Vagina (tissue), 2 donors: Measurements from ENCODE around the gene MINDY4. TPM values are rescaled to one million over a fixed set of nuclear protein-coding genes. Genes with fewer than 3 reads are reported as not detected.

Experiments
- DNase-seq, 2 donors: peaks; one replicate each; pipeline ENCODE4 v3.0.0-alpha.2; 2017; ENCODE audit errors: extremely low spot score in 2 of 2
- H3K27ac ChIP-seq: fragments of 200-600 bp; sonication (generic); one replicate; pipeline ENCODE4 v1.5.1; 2019
- H3K27me3 ChIP-seq: fragments of 200-600 bp; sonication (generic); one replicate; pipeline ENCODE4 v1.5.1; 2019
- H3K36me3 ChIP-seq, 2 donors: fragments of 200-600 bp; sonication (generic); one replicate each; pipeline ENCODE4 v1.5.1; 2017 to 2019
- H3K4me1 ChIP-seq: fragments of 200-600 bp; sonication (generic); one replicate; pipeline ENCODE4 v1.5.1; 2019
- H3K4me3 ChIP-seq, 2 donors: fragments of 200-600 bp; sonication (generic); 1 replicate in 1 of 2; 2 replicates in 1 of 2; pipeline ENCODE4 v1.5.1; 2016 to 2019
- H3K9me3 ChIP-seq: fragments of 200-600 bp; sonication (generic); one replicate; pipeline ENCODE4 v1.5.1; 2019
- CTCF ChIP-seq, 3 experiments: fragments of 450-650 bp in 2 of 3; fragments of 200-600 bp in 1 of 3; sonication (generic) in 1 of 3; IDR thresholded peaks; one replicate each; pipeline ENCODE4 v1.5.1; 2017 to 2019; ENCODE audit warnings: antibody characterized with exemption in 3 of 3, mild to moderate bottlenecking in 2 of 3, moderate library complexity in 2 of 3
- POLR2A ChIP-seq, 2 donors: fragments of 450-650 bp; IDR thresholded peaks; one replicate each; pipeline ENCODE4 v1.6.1; 2017; ENCODE audit warnings: antibody characterized with exemption in 2 of 2, mild to moderate bottlenecking in 2 of 2, moderate library complexity in 2 of 2
- POLR2AphosphoS5 ChIP-seq, 2 donors: sonication (generic); formaldehyde crosslinking; IDR thresholded peaks; one replicate each; pipeline ENCODE4 v1.9.0; 2017; ENCODE audit warnings: antibody characterized with exemption in 2 of 2, mild to moderate bottlenecking in 2 of 2, low read depth in 1 of 2; ENCODE audit not compliant: insufficient read depth in 1 of 2
- intact Hi-C: fragments of 100-400 bp; cut with DNase I; formaldehyde crosslinking; loops from one replicate; pipeline ENCODE4 v1.15.1; 2023
- total RNA-seq: library from RNA; depleted of rRNA; stranded (reverse); fragments of >200 nt; gene quantifications from one replicate; pipeline ENCODE4 v1.2.3, GENCODE V29; 2016

MINDY4 gene
- total RNA-seq, 1 donor from 2014 or later: 10.3 TPM

- intact Hi-C loops: no loop called here
- TF ChIP-seq CTCF (IDR thresholded peaks at IDR 0.05): no peak
- Histone ChIP-seq H3K27ac (peak overlapping the region; percentile 65), H3K4me3 (no peak overlapping the region), H3K27me3 (no peaks in the 10 kb centered on the region), H3K4me1 (peaks cover 21% of the 10 kb centered on the region), H3K9me3 (no peaks in the 10 kb centered on the region), H3K36me3 (no peaks in the 10 kb centered on the region)
- DNase-seq: peak in 1 of 2 donors; percentile 76
Measured at GRCh38 chr7:30921540-30922401, 150.6 kb downstream of the MINDY4 start.

GRCh38 chr7:30922596-30922995, 151.4 kb downstream of the MINDY4 start:
- H3K4me1 ChIP-seq: peaks cover 21% of the 10 kb centered on the region
- H3K27me3 ChIP-seq: no peaks in the 10 kb centered on the region
- H3K27ac ChIP-seq: peak overlapping the region; percentile 65
- H3K9me3 ChIP-seq: no peaks in the 10 kb centered on the region
- intact Hi-C loops: no loop called here
- peak in 1 of 2 donors; percentile 70 for DNase-seq
- TF ChIP-seq POLR2A (IDR thresholded peaks at IDR 0.05) (no peak), POLR2AphosphoS5 (IDR thresholded peaks at IDR 0.05; ENCODE audit: insufficient read depth in 1 of 2, low read depth in 1 of 2) (no peak), CTCF (IDR thresholded peaks at IDR 0.05) (no peak)
- H3K4me3 ChIP-seq: no peak overlapping the region
- H3K36me3 ChIP-seq: no peaks in the 10 kb centered on the region

- DNase-seq: peak; percentile 72 to 93
- no peaks in the 10 kb centered on the region for H3K9me3 ChIP-seq
- peaks cover 21% of the 10 kb centered on the region for H3K4me1 ChIP-seq
- intact Hi-C loops: no loop called here
- no peaks in the 10 kb centered on the region for H3K36me3 ChIP-seq
- no peak for TF ChIP-seq POLR2AphosphoS5 (IDR thresholded peaks at IDR 0.05; ENCODE audit: insufficient read depth in 1 of 2, low read depth in 1 of 2)
- no peak for TF ChIP-seq CTCF (IDR thresholded peaks at IDR 0.05)
- no peak for TF ChIP-seq POLR2A (IDR thresholded peaks at IDR 0.05)
- H3K27ac ChIP-seq: peak overlapping the region; percentile 65
- no peaks in the 10 kb centered on the region for H3K27me3 ChIP-seq
- no peak overlapping the region for H3K4me3 ChIP-seq
Measured at GRCh38 chr7:30923009-30923773, 152.0 kb downstream of the MINDY4 start.

GRCh38 chr7:30923774-30924413, 152.7 kb downstream of the MINDY4 start:
- Histone ChIP-seq H3K27ac (no peak overlapping the region), H3K4me3 (no peak overlapping the region), H3K9me3 (no peaks in the 10 kb centered on the region), H3K27me3 (no peaks in the 10 kb centered on the region), H3K36me3 (no peaks in the 10 kb centered on the region), H3K4me1 (peaks cover 21% of the 10 kb centered on the region)
- DNase-seq: peak in 1 of 2 donors; percentile 79
- TF ChIP-seq POLR2AphosphoS5 (IDR thresholded peaks at IDR 0.05; ENCODE audit: insufficient read depth in 1 of 2, low read depth in 1 of 2): no peak
- no peak for TF ChIP-seq CTCF (IDR thresholded peaks at IDR 0.05)
- TF ChIP-seq POLR2A (IDR thresholded peaks at IDR 0.05): no peak
- intact Hi-C loops: no loop called here
